ENCODE results near the gene SLC16A12. TPM values are rescaled to one million over a fixed set of nuclear protein-coding genes. Genes with fewer than 3 reads are reported as not detected.

Gene SLC16A12
- 0.81 and 1.1 TPM in 2 replicates for total RNA-seq

GRCh38 chr10:89535171-89536012 lies at the start of gene SLC16A12:
Gene SLC16A12 (minus strand): TSS chr10:89535594. CDS start chr10:89462578, 73,016 bp downstream.

GRCh38 chr10:89414146-89414878 lies 121.1 kb downstream of the SLC16A12 start, which contains the start of gene IFIT5:
Gene IFIT5 (plus strand): TSS chr10:89414568. CDS start chr10:89414799, 231 bp downstream.

GRCh38 chr10:89391907-89392756 lies 143.3 kb downstream of the SLC16A12 start, which contains the start of gene IFIT1:
Gene IFIT1 (plus strand): TSS chr10:89392623. CDS start chr10:89392713, 90 bp downstream.

Other genes starting within 250 kb of the SLC16A12 start
- gene IFIT2, start 233.5 kb downstream of the SLC16A12 start, total RNA-seq, result 4.2 and 5.6 TPM in 2 replicates
- 15.7 and 16.1 TPM in 2 replicates for gene IFIT3, start 207.6 kb downstream of the SLC16A12 start, total RNA-seq
- gene IFIT1B, start 157.5 kb downstream of the SLC16A12 start, total RNA-seq, result 0.29 TPM in 1 of 2 replicates, not detected in the other
- 8.5 and 13.6 TPM in 2 replicates for gene IFIT1, start 143.0 kb downstream of the SLC16A12 start, total RNA-seq
- 13.9 and 14.0 TPM in 2 replicates for gene IFIT5, start 121.0 kb downstream of the SLC16A12 start, total RNA-seq
- gene PANK1, start 109.6 kb upstream of the SLC16A12 start, total RNA-seq, result 6.1 and 10.4 TPM in 2 replicates
- gene KIF20B, start 166.0 kb upstream of the SLC16A12 start, total RNA-seq, result 2.1 and 2.4 TPM in 2 replicates

Data from cardiac ventricle fibroblast (primary cell).